HCT116 (cell line): Measurements from ENCODE around the gene RUBCN. TPM values are rescaled to one million over a fixed set of nuclear protein-coding genes. Genes with fewer than 3 reads are reported as not detected.

Source experiments
- ATAC-seq: fragments of 200-7000 bp; cut with Tn5 transposase; 2 replicates; pipeline ENCODE4 v1.9.1; 2020; ENCODE audit warnings: mild to moderate bottlenecking, moderate library complexity
- BruUV-seq: library from RNA; stranded (reverse); fragments of 400-500 nt; replicated peaks from 2 replicates; lab custom pipeline; 2021; lab: Mats Ljungman, UMichigan
- CTCF ChIA-PET: fragments of 300-600 bp; sonication (Branson Sonifier 250); formaldehyde crosslinking; loops from one replicate; lab custom pipeline; 2021; ENCODE audit warnings: antibody characterized with exemption; lab: Charles Lee
- POLR2A ChIA-PET: fragments of 300-600, 350-600 bp; sonication (Branson Sonifier 250); formaldehyde crosslinking; loops from one replicate; lab custom pipeline; 2021; ENCODE audit warnings: antibody characterized with exemption; lab: Charles Lee
- RAD21 ChIA-PET, 2 experiments: fragments of 300-600 bp; sonication (Branson Sonifier 250); formaldehyde crosslinking; loops; one replicate each; lab custom pipeline; 2023; ENCODE audit warnings: low total read pairs in 2 of 2; ENCODE audit not compliant: uncharacterized antibody in 2 of 2, unreplicated experiment in 2 of 2, low non-redundant PET in 1 of 2; lab: Charles Lee
- DNase-seq: peaks from one replicate; pipeline ENCODE4 v3.0.0-alpha.2; 2010; ENCODE audit warnings: low read depth, low spot score
- H2AFZ ChIP-seq: fragments of 200-600 bp; shearing (Covaris generic), sonication (generic); 2 replicates; pipeline ENCODE4 v1.6.1; 2017; ENCODE audit warnings: low read depth, mixed run types, mixed read lengths, antibody characterized with exemption, low read length; ENCODE audit not compliant: poor library complexity, severe bottlenecking
- H3K27ac ChIP-seq: 2 replicates; pipeline ENCODE4 v1.5.1; 2012; ENCODE audit warnings: low read depth, low read length
- H3K27me3 ChIP-seq: fragments of 200-600 bp; sonication (generic); 2 replicates; pipeline ENCODE4 v1.6.1; 2016; ENCODE audit warnings: mixed run types, low read length, mixed read lengths; ENCODE audit not compliant: insufficient read depth
- H3K36me3 ChIP-seq, 2 experiments: fragments of 200-500 bp in 1 of 2; fragments of 200-600 bp in 1 of 2; sonication (Bioruptor generic) in 1 of 2; sonication (generic) in 1 of 2; 2 replicates each; pipeline versions ENCODE4 v1.5.1 to v1.6.1; 2014 to 2016; ENCODE audit warnings: low read length in 2 of 2, inconsistent platforms in 1 of 2, mixed read lengths in 1 of 2, mixed run types in 1 of 2; ENCODE audit not compliant: insufficient read depth in 2 of 2, control insufficient read depth in 1 of 2
- H3K4me1 ChIP-seq, 2 experiments: fragments of 200-600 bp in 1 of 2; sonication (generic) in 1 of 2; 2 replicates each; pipeline versions ENCODE4 v1.5.1 to v1.6.1; 2012 to 2017; ENCODE audit warnings: low read length in 2 of 2, inconsistent platforms in 1 of 2, mild to moderate bottlenecking in 1 of 2, mixed read lengths in 1 of 2, mixed run types in 1 of 2, moderate library complexity in 1 of 2; ENCODE audit not compliant: insufficient read depth in 2 of 2, control insufficient read depth in 1 of 2
- H3K4me2 ChIP-seq: fragments of 200-600 bp; sonication (generic); 2 replicates; pipeline ENCODE4 v1.6.1; 2017; ENCODE audit warnings: mixed run types, low read length, mixed read lengths
- H3K4me3 ChIP-seq, 2 experiments: fragments of 200-600 bp in 1 of 2; sonication (generic) in 1 of 2; replicated peaks in 1 of 2; 2 replicates each; pipeline ENCODE4 v1.5.1; 2011 to 2016; ENCODE audit warnings: low read length in 2 of 2, control low read depth in 1 of 2, low read depth in 1 of 2, mild to moderate bottlenecking in 1 of 2, mixed read lengths in 1 of 2, mixed run types in 1 of 2
- H3K79me2 ChIP-seq: fragments of 200-600 bp; sonication (generic); 2 replicates; pipeline ENCODE4 v1.6.1; 2017; ENCODE audit warnings: mild to moderate bottlenecking, mixed run types, low read length, moderate library complexity, mixed read lengths; ENCODE audit not compliant: insufficient read depth
- H3K9ac ChIP-seq: fragments of 200-600 bp; sonication (generic); 2 replicates; pipeline ENCODE4 v1.6.1; 2016; ENCODE audit warnings: low read length, mixed read lengths
- H3K9me2 ChIP-seq: fragments of 200-600 bp; sonication (generic), shearing (Covaris generic); 2 replicates; pipeline ENCODE4 v1.6.1; 2017; ENCODE audit warnings: mixed run types, mild to moderate bottlenecking, moderate library complexity; ENCODE audit not compliant: insufficient read depth
- H3K9me3 ChIP-seq, 2 experiments: fragments of 200-500 bp in 1 of 2; fragments of 200-600 bp in 1 of 2; sonication (Bioruptor generic) in 1 of 2; sonication (generic) in 1 of 2; 2 replicates each; pipeline ENCODE4 v1.6.1; 2014 to 2017; ENCODE audit warnings: low read length in 2 of 2, mixed read lengths in 2 of 2, inconsistent platforms in 1 of 2, low read depth in 1 of 2, mild to moderate bottlenecking in 1 of 2, mixed run types in 1 of 2, moderate library complexity in 1 of 2; ENCODE audit not compliant: control insufficient read depth in 1 of 2, insufficient read depth in 1 of 2
- H4K20me1 ChIP-seq: fragments of 200-600 bp; sonication (generic), shearing (Covaris generic); 2 replicates; pipeline ENCODE4 v1.6.1; 2017; ENCODE audit warnings: mixed run types, mild to moderate bottlenecking, moderate library complexity; ENCODE audit not compliant: insufficient read depth
- ATF3 ChIP-seq: IDR thresholded peaks from 2 replicates; pipeline ENCODE4 v1.6.1; 2012
- CEBPB ChIP-seq: IDR thresholded peaks from 2 replicates; pipeline ENCODE4 v1.6.1; 2012; ENCODE audit warnings: low read depth
- EGR1 ChIP-seq: IDR thresholded peaks from 2 replicates; pipeline ENCODE4 v1.6.1; 2012; ENCODE audit warnings: low read depth
- EZH2 ChIP-seq: fragments of 200-600 bp; sonication (generic); IDR thresholded peaks from 2 replicates; pipeline ENCODE4 v1.6.1; 2017; ENCODE audit warnings: antibody characterized with exemption, mixed run types
- MAX ChIP-seq: IDR thresholded peaks from 2 replicates; pipeline ENCODE4 v1.6.1; 2012
- POLR2A ChIP-seq: IDR thresholded peaks from 2 replicates; pipeline ENCODE4 v1.7.0; 2011; ENCODE audit warnings: borderline replicate concordance; ENCODE audit not compliant: insufficient read depth, insufficient read length; ENCODE audit errors: extremely low read depth
- POLR2AphosphoS5 ChIP-seq: IDR thresholded peaks from 2 replicates; pipeline ENCODE4 v1.6.1; 2011; ENCODE audit warnings: mild to moderate bottlenecking, low read depth, low read length, moderate library complexity
- RAD21 ChIP-seq: IDR thresholded peaks from 2 replicates; pipeline ENCODE4 v1.6.1; 2012; ENCODE audit warnings: low read depth, mild to moderate bottlenecking
- SRF ChIP-seq: IDR thresholded peaks from 2 replicates; pipeline ENCODE4 v1.6.1; 2012; ENCODE audit warnings: low read depth
- YY1 ChIP-seq: IDR thresholded peaks from 2 replicates; pipeline ENCODE4 v1.6.1; 2011; ENCODE audit warnings: low read length, low read depth, moderate library complexity, mild to moderate bottlenecking; ENCODE audit not compliant: insufficient replicate concordance; ENCODE audit errors: extremely low read depth
- ZNF274 ChIP-seq: fragments of 200-500 bp; sonication (Bioruptor generic); IDR thresholded peaks from 2 replicates; pipeline ENCODE4 v1.6.1; 2014; ENCODE audit warnings: mild to moderate bottlenecking, low read depth, low read length, inconsistent platforms
- intact Hi-C: fragments of 100-400 bp; cut with micrococcal nuclease; formaldehyde crosslinking; loops from 2 replicates; pipeline ENCODE4 v1.10.0; 2022
- total RNA-seq: library from RNA; stranded (reverse); gene quantifications from one replicate; pipeline ENCODE4 v1.2.1, GENCODE V29; 2021; ENCODE audit not compliant: unreplicated experiment
- TF ChIP-seq, protein P1 (sequence below): IDR thresholded peaks from 2 replicates; pipeline ENCODE4 v1.6.1; 2011; ENCODE audit warnings: mild to moderate bottlenecking, low read length, moderate library complexity; ENCODE audit not compliant: insufficient replicate concordance; ENCODE audit errors: extremely low read depth
- TF ChIP-seq, protein P2 (sequence below), 3 experiments: fragments of 200-600 bp in 1 of 3; sonication (generic) in 1 of 3; IDR thresholded peaks in 2 of 3; conservative IDR thresholded peaks in 1 of 3; 2 replicates each; pipeline ENCODE4 v1.5.1; 2012 to 2017; ENCODE audit warnings: low read depth in 2 of 3, low read length in 2 of 3, antibody characterized with exemption in 1 of 3, borderline replicate concordance in 1 of 3, control low read depth in 1 of 3, mild to moderate bottlenecking in 1 of 3, mixed read lengths in 1 of 3, mixed run types in 1 of 3, moderate library complexity in 1 of 3; ENCODE audit not compliant: insufficient read depth in 1 of 3

The RUBCN gene
- total RNA-seq, 1 experiment from 2014 or later = 21.4 TPM

GRCh38 chr3:197748597-197749314 lies 12.1 kb upstream of the RUBCN start:
- Histone ChIP-seq H3K4me2 (peak overlapping the region; percentile 99), H3K27me3 (no peaks in the 10 kb centered on the region), H3K9ac (peak overlapping the region; percentile 86)
- intact Hi-C loops = no loop called here
- DNase-seq = no peak
- TF ChIP-seq ZNF274 (no peak), ATF3 (no peak), EZH2 (no peak), POLR2AphosphoS5 (no peak), POLR2A (no peak), YY1 (no peak), CEBPB (no peak), RAD21 (no peak), MAX (no peak), SRF (no peak), EGR1 (no peak)
- TF ChIP-seq, protein P1, sequence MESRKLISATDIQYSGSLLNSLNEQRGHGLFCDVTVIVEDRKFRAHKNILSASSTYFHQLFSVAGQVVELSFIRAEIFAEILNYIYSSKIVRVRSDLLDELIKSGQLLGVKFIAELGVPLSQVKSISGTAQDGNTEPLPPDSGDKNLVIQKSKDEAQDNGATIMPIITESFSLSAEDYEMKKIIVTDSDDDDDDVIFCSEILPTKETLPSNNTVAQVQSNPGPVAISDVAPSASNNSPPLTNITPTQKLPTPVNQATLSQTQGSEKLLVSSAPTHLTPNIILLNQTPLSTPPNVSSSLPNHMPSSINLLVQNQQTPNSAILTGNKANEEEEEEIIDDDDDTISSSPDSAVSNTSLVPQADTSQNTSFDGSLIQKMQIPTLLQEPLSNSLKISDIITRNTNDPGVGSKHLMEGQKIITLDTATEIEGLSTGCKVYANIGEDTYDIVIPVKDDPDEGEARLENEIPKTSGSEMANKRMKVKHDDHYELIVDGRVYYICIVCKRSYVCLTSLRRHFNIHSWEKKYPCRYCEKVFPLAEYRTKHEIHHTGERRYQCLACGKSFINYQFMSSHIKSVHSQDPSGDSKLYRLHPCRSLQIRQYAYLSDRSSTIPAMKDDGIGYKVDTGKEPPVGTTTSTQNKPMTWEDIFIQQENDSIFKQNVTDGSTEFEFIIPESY = no peak
- TF ChIP-seq, protein P2, sequence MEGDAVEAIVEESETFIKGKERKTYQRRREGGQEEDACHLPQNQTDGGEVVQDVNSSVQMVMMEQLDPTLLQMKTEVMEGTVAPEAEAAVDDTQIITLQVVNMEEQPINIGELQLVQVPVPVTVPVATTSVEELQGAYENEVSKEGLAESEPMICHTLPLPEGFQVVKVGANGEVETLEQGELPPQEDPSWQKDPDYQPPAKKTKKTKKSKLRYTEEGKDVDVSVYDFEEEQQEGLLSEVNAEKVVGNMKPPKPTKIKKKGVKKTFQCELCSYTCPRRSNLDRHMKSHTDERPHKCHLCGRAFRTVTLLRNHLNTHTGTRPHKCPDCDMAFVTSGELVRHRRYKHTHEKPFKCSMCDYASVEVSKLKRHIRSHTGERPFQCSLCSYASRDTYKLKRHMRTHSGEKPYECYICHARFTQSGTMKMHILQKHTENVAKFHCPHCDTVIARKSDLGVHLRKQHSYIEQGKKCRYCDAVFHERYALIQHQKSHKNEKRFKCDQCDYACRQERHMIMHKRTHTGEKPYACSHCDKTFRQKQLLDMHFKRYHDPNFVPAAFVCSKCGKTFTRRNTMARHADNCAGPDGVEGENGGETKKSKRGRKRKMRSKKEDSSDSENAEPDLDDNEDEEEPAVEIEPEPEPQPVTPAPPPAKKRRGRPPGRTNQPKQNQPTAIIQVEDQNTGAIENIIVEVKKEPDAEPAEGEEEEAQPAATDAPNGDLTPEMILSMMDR (IDR thresholded peaks at IDR 0.05 in 2 of 3, conservative IDR thresholded peaks at IDR 0.05 in 1 of 3; ENCODE audit: borderline replicate concordance in 1 of 3, insufficient read depth in 1 of 3, low read depth in 2 of 3, low read length in 2 of 3) = no peak
- TF ChIP-seq, all 23 proteins: peak for 0
- H3K27ac ChIP-seq = peak overlapping the region; percentile 85
- TSS peak; percentile 68 for BruUV-seq
- no peak for ATAC-seq
- POLR2A ChIA-PET = interaction anchor here (0.7 kb wide), 1 partner anchor 37 kb away, joined by 4 read pairs; no protein-coding TSS in a partner anchor
- H2AFZ ChIP-seq = peak overlapping the region; percentile 72
- H3K36me3 ChIP-seq = no peaks in the 10 kb centered on the region
- H3K9me2 ChIP-seq = no peaks in the 10 kb centered on the region
- H3K4me3 ChIP-seq = peak overlapping the region; percentile 70 to 93
- CTCF ChIA-PET = interaction anchor here (1.0 kb wide), 1 partner anchor 150 kb away, joined by 4 read pairs; no protein-coding TSS in a partner anchor
- peaks cover 36% of the 10 kb centered on the region for H3K79me2 ChIP-seq
- peaks cover 9 to 30% of the 10 kb centered on the region in 2 experiments; a peak in 3 of 4 replicates for H3K4me1 ChIP-seq
- H4K20me1 ChIP-seq = peaks cover 11% of the 10 kb centered on the region; the same call in 1 of the 2 replicates
- H3K9me3 ChIP-seq = no peaks in the 10 kb centered on the region
- RAD21 ChIA-PET = interaction anchor here in 1 of 2 experiments (0.6 kb wide), 1 partner anchor 40 kb away, joined by 3 read pairs; no protein-coding TSS in a partner anchor
